NCI-H526 treated with DMSO at 0.1 percent for 48 hours (cell line): ENCODE measurements around the gene HNF4A.
A peak's percentile ranks its signal among the peaks of the same experiment; 100 is the strongest.
"Not testable (repeated sequence)": the region's sequence is repeated elsewhere in the genome, so short reads cannot be mapped to it uniquely, and the experiment has no call there.

Source experiments
- DNase-seq: peaks from one replicate; lab custom pipeline; 2025; lab: John Stamatoyannopoulos, UW

HNF4A gene

DNA sequence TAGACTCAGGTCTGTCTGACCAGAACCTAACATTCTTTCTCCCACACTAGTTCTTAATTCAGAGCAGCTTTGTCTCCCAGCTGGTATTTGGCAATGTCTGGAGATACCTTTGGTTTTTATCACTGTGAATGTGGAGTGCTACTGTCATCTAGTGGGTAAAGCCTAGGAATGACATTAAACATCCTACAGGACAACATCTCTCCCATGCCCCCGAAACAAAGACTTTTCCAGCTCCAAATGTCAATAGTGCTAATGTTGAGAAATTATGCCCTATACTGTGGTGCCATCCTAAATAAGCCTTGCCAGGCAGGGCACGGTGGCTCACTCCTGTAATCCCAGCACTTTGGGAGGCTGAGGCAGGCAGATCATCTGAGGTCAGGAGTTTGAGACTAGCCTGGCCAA, 116.0 kb downstream of the HNF4A start:
- no peak for DNase-seq

DNA sequence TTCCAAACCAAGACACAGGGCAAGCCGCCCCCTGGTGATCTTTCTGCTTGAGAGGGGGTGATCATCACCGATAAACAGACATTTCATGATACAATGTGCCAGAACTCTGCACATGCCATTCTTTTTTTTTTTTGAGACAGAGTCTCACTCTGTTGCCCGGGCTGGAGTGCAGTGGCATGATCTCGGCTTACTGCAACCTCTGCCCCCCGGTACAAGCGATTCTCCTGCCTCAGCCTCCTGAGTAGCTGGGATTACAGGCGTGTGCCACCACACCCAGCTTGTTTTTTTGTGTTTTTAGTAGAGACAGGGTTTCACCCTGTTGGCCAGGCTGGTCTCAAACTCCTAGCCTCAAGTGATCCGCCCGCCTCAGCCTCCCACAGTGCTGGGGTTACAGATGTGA, 116.8 kb downstream of the HNF4A start:
- not testable (repeated sequence) for DNase-seq

DNA sequence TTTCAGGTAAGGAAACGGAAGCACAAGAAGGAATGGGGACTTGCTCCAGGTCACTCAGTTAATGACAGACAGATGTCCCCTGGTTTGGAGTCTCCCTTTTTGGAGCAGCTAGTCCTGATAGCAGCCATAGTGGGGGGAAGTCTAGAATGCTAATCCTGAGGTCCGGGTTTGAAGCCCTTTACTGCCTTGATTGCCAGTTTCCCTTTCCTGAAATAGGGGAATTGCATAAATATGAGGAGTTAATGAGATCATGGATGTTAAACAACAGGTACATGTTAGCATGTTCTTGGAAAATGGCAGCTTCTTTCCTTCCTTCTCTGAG, 119.8 kb downstream of the HNF4A start:
- DNase-seq = no peak

DNA sequence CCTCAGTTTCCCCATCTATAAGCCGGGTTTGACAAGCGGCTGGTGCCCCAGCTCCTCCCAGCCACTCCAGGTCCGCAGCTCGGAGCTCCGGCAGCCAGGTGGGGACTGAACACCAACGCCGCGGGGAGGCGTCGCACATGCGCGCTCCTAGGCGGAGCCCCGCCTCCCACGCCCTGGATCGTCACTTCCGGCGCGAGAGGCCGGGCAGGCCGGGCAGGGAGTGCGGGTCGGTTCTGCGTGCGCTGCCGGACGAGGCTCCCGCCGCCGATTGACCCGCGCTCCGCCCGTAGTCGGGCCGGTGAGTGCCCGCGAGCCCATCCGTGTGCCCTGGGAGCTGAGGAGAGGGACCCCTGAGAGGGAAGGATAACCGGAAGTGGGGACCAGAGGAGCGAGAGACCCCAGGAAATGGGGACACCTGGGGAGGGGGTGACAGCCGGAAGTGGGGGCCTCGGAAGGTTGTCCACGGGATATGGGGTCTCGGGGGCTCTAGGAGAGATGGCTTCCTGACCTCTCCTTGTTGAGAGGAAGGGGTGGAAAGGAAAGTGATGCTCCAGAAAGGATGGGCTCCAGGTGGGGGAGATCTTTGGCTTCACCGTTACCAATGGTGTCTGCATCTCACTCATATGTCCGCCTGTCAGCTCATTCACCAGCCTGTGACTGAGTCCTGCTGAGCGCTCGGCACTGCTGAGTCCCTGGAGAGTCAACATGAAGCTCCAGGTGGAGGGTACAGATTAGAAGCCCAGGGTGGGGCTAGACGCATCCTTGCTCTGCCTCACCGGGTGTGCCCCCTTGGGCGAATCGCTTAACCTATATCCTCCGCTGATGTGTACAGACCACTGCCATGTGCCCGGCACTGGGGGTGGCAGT, 120.4 kb downstream of the HNF4A start, which contains the start of gene TTPAL:
TTPAL (plus strand) TSS at position 181 of the 867 bp plus-strand sequence. CDS start 4,126 bp downstream, outside the sequence.
- DNase-seq = peak; percentile 76

GRCh38 chr20:44477151-44477550, 121.7 kb downstream of the HNF4A start:
- no peak for DNase-seq

GRCh38 chr20:44478206-44478605, 122.7 kb downstream of the HNF4A start:
- no peak for DNase-seq

DNA sequence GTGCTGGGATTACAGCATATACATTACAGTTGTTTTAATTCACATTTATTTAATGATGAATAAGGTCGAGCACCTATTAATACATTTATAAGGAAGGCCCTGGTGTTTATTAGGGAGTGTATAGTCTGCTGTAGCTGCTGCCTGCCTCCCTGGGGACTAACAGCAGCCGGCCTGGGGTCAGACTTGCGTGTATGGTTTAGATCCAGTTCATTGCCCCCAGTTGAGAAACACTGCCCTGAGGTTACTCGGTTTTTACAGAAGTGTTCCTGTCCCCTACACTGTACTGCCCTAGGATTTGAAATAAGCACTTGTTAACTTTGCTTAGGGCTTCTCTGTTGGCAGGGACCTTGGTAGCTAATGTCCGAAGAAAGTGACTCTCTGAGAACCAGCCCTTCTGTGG, 124.1 kb downstream of the HNF4A start:
- DNase-seq = no peak

- no peak for DNase-seq
These were observed 124.6 kb downstream of the HNF4A start for GRCh38 chr20:44480097-44480496.

DNA sequence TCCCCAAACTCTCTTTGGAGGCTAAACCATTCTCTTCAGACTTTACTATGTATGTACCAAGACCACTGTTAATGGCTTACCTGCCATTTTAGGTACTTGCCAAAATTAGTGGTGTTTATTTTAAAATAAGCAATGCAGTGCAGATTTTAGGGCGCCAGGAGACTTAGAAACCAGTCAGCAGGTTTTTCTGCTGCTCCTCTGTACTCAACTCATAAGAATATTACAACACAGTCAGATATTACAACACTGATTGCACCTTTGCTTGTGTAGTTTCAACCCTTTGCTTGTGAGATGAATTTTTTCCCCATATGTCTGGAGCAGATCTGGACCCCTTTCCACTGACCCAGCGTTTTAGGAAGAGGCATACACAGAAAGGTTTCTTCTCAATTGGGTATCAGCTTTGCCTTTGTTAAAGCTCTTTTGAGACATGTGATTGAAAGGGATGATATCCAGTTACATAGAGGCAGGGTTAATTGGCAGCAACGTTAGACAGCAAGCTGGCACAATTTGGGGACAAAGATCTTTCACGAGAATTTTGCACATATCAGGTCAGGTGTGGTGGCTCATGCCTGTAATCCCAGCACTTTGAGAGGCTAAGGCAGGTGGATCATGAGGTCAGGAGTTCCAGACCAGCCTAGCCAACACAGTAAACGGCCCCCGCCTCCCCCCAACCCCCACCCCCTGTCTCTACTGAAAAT, 126.4 kb downstream of the HNF4A start:
- no peak for DNase-seq

DNA sequence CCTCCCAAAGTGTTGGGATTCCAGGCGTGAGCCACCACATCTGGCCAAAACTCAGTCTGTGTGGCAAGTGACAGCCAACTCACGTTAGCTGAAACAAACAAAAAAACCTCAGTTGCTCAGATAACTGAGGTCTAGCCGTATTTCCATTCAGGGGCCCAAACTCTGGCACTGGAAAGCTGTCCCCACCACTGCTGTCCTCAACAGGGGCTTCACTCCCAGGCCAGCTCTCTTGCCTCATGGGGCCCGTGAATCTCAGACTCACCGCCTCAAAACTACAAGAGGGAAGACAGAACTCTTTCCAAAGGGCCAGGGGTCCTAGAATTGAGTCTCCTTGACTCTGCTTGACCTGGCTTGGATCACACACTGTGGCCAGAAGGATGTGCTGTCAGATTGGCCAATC, 127.6 kb downstream of the HNF4A start:
- DNase-seq = no peak
